H1 (cell line): ENCODE results near the gene ABCA2. TPM values are rescaled to one million over a fixed set of nuclear protein-coding genes. Genes with fewer than 3 reads are reported as not detected.

ENCODE experiments used
- CEBPB ChIP-seq: IDR thresholded peaks from 2 replicates; pipeline ENCODE4 v1.6.1; 2012; ENCODE audit warnings: low read depth, low read length
- KDM4A ChIP-seq: IDR thresholded peaks from one replicate; pipeline ENCODE4 v1.7.1; 2012; ENCODE audit warnings: low read depth, mild to moderate bottlenecking, moderate library complexity, low read length, inconsistent platforms; ENCODE audit not compliant: severe bottlenecking
- TAF7 ChIP-seq: optimal IDR thresholded peaks from 2 replicates; pipeline ENCODE3; 2011; ENCODE audit warnings: low read depth, mild to moderate bottlenecking, inconsistent platforms, low read length, moderate library complexity, borderline replicate concordance
- YY1 ChIP-seq: IDR thresholded peaks from 2 replicates; pipeline ENCODE4 v1.6.1; 2011; ENCODE audit warnings: low read depth, mild to moderate bottlenecking, low read length
- polyA plus RNA-seq, 7 experiments: library from polyadenylated mRNA; depleted of rRNA in 3 of 7; stranded (reverse) in 5 of 7; unstranded in 2 of 7; fragments of >200 nt in 5 of 7; fragments of 200-250 nt in 2 of 7; gene quantifications; 1 replicate in 5 of 7; 2 replicates in 1 of 7; 4 replicates in 1 of 7; pipeline versions ENCODE4 v1.2.1 to v1.2.3, GENCODE V29; 2011 to 2013; ENCODE audit warnings: missing spikeins in 2 of 7, mixed read lengths in 2 of 7
- total RNA-seq: library from RNA; stranded (reverse); fragmentation: NEBNext Ultra II Directional; extraction: Animal tissue kit (Norgen Biotek cat#: 25700); gene quantifications from 2 replicates; pipeline ENCODE4 v1.2.1, GENCODE V29; 2021

The ABCA2 gene
- total and polyA plus RNA-seq, 2 of the 8 experiments (the other 6 are each of a cell fraction or from before 2014, with no cell fraction given), result 12.5 to 14.3 TPM

- no peak for TF ChIP-seq YY1
- no peak for TF ChIP-seq TAF7
- TF ChIP-seq KDM4A, result no peak
- TF ChIP-seq CEBPB, result no peak
These were observed 56.3 kb downstream of the ABCA2 start (continued) for GRCh38 chr9:136971746-136972145.
